Measurements from ENCODE around the gene TMEM63C. TPM values are rescaled to one million over a fixed set of nuclear protein-coding genes. Genes with fewer than 3 reads are reported as not detected.
"Not testable (repeated sequence)": the region's sequence is repeated elsewhere in the genome, so short reads cannot be mapped to it uniquely, and the experiment has no call there.

Gene TMEM63C
- total RNA-seq, 1 experiment from 2014 or later: 0.13 TPM

GRCh38 chr14:77279719-77280118, 98.1 kb downstream of the TMEM63C start:
- no peak for DNase-seq (ENCODE audit: low spot score)
- peaks cover 10% of the 10 kb centered on the region for H3K36me3 ChIP-seq (ENCODE audit: insufficient read depth, low read length, poor library complexity, severe bottlenecking)
- intact Hi-C loops (cut with micrococcal nuclease; ENCODE audit: unreplicated experiment): no loop called here
- POLR2A ChIA-PET (ENCODE audit: low non-redundant PET): no interaction called here
- CTCF ChIA-PET: no interaction called here
- H3K4me3 ChIP-seq (ENCODE audit: low read depth, low read length, poor library complexity, severe bottlenecking): no peak overlapping the region
- TF ChIP-seq CTCF (conservative IDR thresholded peaks at IDR 0.05; ENCODE audit: low read depth, low read length): no peak
- no peak for TF ChIP-seq EZH2 (IDR thresholded peaks at IDR 0.05; ENCODE audit: borderline replicate concordance, low read depth, low read length, poor library complexity, severe bottlenecking)
- no peaks in the 10 kb centered on the region for H3K9me3 ChIP-seq (ENCODE audit: low read depth, low read length, poor library complexity, severe bottlenecking)
- no peaks in the 10 kb centered on the region for H3K4me1 ChIP-seq (ENCODE audit: insufficient read depth, low read length, poor library complexity, severe bottlenecking)
- H3K27ac ChIP-seq (ENCODE audit: low read depth, low read length, poor library complexity, severe bottlenecking): no peak overlapping the region
- H3K27me3 ChIP-seq (replicated peaks; ENCODE audit: insufficient read depth, low read depth, low read length, poor library complexity): no peaks in the 10 kb centered on the region
- no TSS peak for BruUV-seq (replicated peaks)

- H3K9me3 ChIP-seq (ENCODE audit: low read depth, low read length, poor library complexity, severe bottlenecking); BruUV-seq (replicated peaks); H3K4me3 ChIP-seq (ENCODE audit: low read depth, low read length, poor library complexity, severe bottlenecking); CTCF ChIA-PET; H3K27me3 ChIP-seq (replicated peaks; ENCODE audit: insufficient read depth, low read depth, low read length, poor library complexity); POLR2A ChIA-PET (ENCODE audit: low non-redundant PET); intact Hi-C loops (cut with micrococcal nuclease; ENCODE audit: unreplicated experiment); H3K27ac ChIP-seq (ENCODE audit: low read depth, low read length, poor library complexity, severe bottlenecking); DNase-seq (ENCODE audit: low spot score); H3K4me1 ChIP-seq (ENCODE audit: insufficient read depth, low read length, poor library complexity, severe bottlenecking): not testable (repeated sequence)
- H3K36me3 ChIP-seq (ENCODE audit: insufficient read depth, low read length, poor library complexity, severe bottlenecking): peaks cover 18% of the 10 kb centered on the region
Measured at GRCh38 chr14:77280921-77281320, 99.3 kb downstream of the TMEM63C start.

DNA sequence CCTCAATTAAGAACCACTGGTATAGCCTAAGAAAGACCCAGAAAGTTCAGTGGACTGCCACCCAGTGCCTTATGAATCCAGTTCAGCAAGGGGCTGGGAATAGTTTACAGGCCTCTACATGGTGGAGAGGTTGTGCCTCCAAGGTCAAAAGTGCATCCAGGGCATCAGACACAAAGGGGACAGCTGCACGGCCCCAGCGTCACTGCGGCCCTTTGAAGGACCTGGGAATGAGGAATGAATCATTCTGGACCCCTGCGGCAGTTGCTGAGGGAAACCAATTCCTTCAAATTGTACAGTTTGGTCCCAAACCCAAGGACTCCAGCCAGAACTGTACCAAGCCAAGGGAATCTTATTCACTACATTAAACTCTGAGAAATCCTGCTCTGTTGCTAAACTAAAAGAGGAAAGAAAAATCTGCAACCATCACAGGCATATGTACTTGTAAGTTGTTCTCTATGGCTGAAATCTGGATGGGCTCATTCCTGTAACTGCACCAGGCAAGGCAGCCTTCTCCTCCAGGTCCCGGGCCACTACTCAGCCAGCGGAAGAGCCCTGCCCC, 100.3 kb downstream of the TMEM63C start:
- TF ChIP-seq CTCF (conservative IDR thresholded peaks at IDR 0.05; ENCODE audit: low read depth, low read length) (no peak), EZH2 (IDR thresholded peaks at IDR 0.05; ENCODE audit: borderline replicate concordance, low read depth, low read length, poor library complexity, severe bottlenecking) (no peak)
- H3K4me1 ChIP-seq (ENCODE audit: insufficient read depth, low read length, poor library complexity, severe bottlenecking): no peaks in the 10 kb centered on the region
- H3K27me3 ChIP-seq (replicated peaks; ENCODE audit: insufficient read depth, low read depth, low read length, poor library complexity): no peaks in the 10 kb centered on the region
- H3K27ac ChIP-seq (ENCODE audit: low read depth, low read length, poor library complexity, severe bottlenecking): no peak overlapping the region
- no peak for DNase-seq (ENCODE audit: low spot score)
- no peak overlapping the region for H3K4me3 ChIP-seq (ENCODE audit: low read depth, low read length, poor library complexity, severe bottlenecking)
- POLR2A ChIA-PET (ENCODE audit: low non-redundant PET): no interaction called here
- no peaks in the 10 kb centered on the region for H3K9me3 ChIP-seq (ENCODE audit: low read depth, low read length, poor library complexity, severe bottlenecking)
- CTCF ChIA-PET: no interaction called here
- peaks cover 28% of the 10 kb centered on the region for H3K36me3 ChIP-seq (ENCODE audit: insufficient read depth, low read length, poor library complexity, severe bottlenecking)
- intact Hi-C loops (cut with micrococcal nuclease; ENCODE audit: unreplicated experiment): no loop called here
- BruUV-seq (replicated peaks): no TSS peak

DNA sequence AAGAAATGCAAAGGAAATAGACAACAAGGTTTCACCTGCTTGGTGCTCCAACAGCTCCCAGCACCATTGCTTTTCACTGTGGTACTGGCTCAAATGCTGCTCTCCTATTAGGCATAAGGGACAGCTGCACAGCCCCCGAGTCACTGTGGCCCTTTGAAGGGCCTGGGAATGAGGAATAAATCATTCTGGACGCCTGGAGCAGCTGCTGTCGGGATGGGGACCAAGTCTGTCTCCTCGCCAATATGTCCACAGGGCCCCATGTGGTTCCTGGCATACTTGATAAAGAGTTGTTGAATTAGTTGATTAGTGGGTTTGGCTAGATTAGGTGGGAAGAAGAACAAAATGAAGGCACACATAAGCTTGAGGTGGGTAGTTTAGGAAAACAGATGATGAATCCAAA, 102.5 kb downstream of the TMEM63C start:
- H3K9me3 ChIP-seq (ENCODE audit: low read depth, low read length, poor library complexity, severe bottlenecking): no peaks in the 10 kb centered on the region
- TF ChIP-seq CTCF (conservative IDR thresholded peaks at IDR 0.05; ENCODE audit: low read depth, low read length) (no peak), EZH2 (IDR thresholded peaks at IDR 0.05; ENCODE audit: borderline replicate concordance, low read depth, low read length, poor library complexity, severe bottlenecking) (no peak)
- H3K36me3 ChIP-seq (ENCODE audit: insufficient read depth, low read length, poor library complexity, severe bottlenecking): peaks cover 29% of the 10 kb centered on the region
- H3K4me1 ChIP-seq (ENCODE audit: insufficient read depth, low read length, poor library complexity, severe bottlenecking): no peaks in the 10 kb centered on the region
- POLR2A ChIA-PET (ENCODE audit: low non-redundant PET): no interaction called here
- intact Hi-C loops (cut with micrococcal nuclease; ENCODE audit: unreplicated experiment): no loop called here
- no TSS peak for BruUV-seq (replicated peaks)
- no peak overlapping the region for H3K4me3 ChIP-seq (ENCODE audit: low read depth, low read length, poor library complexity, severe bottlenecking)
- CTCF ChIA-PET: no interaction called here
- H3K27me3 ChIP-seq (replicated peaks; ENCODE audit: insufficient read depth, low read depth, low read length, poor library complexity): no peaks in the 10 kb centered on the region
- H3K27ac ChIP-seq (ENCODE audit: low read depth, low read length, poor library complexity, severe bottlenecking): no peak overlapping the region
- DNase-seq (ENCODE audit: low spot score): no peak

Measured in A673 (cell line).